Right atrium auricular region (tissue), 2 donors: ENCODE data around the gene PTK6. TPM values are rescaled to one million over a fixed set of nuclear protein-coding genes. Genes with fewer than 3 reads are reported as not detected.

Experiments used
- DNase-seq: peaks from one replicate; pipeline ENCODE4 v3.0.0-alpha.2; 2019; ENCODE audit warnings: low spot score
- H3K27ac ChIP-seq, 2 donors: fragments of 200-600 bp; sonication (generic); 1 replicate in 1 of 2; 2 replicates in 1 of 2; pipeline ENCODE4 v1.5.1; 2016 to 2019
- H3K27me3 ChIP-seq, 2 donors: fragments of 200-600 bp; sonication (generic); one replicate each; pipeline versions ENCODE4 v1.5.1 to v1.6.0; 2017 to 2019
- H3K36me3 ChIP-seq: fragments of 200-600 bp; sonication (generic); one replicate; pipeline ENCODE4 v1.5.1; 2016
- H3K4me1 ChIP-seq, 2 donors: fragments of 200-600 bp; sonication (generic); one replicate each; pipeline versions ENCODE4 v1.5.1 to v1.6.0; 2017 to 2019
- H3K4me3 ChIP-seq, 2 donors: fragments of 200-600 bp; sonication (generic); 1 replicate in 1 of 2; 2 replicates in 1 of 2; pipeline ENCODE4 v1.5.1; 2017 to 2019; ENCODE audit warnings: mild to moderate bottlenecking in 1 of 2, moderate library complexity in 1 of 2
- H3K9me3 ChIP-seq, 2 donors: fragments of 200-600 bp; sonication (generic); one replicate each; pipeline ENCODE4 v1.5.1; 2019
- total RNA-seq, 2 donors: library from RNA; depleted of rRNA; stranded (reverse); fragments of >200 nt; gene quantifications; one replicate each; pipeline ENCODE4 v1.1.0, GENCODE V29; 2016
- TF ChIP-seq, protein P1 (sequence below), 2 donors: fragments of 200-600 bp; sonication (generic); IDR thresholded peaks; one replicate each; pipeline ENCODE4 v1.5.1; 2019; ENCODE audit warnings: antibody characterized with exemption in 2 of 2

The PTK6 gene
- not detected for total RNA-seq

DNA sequence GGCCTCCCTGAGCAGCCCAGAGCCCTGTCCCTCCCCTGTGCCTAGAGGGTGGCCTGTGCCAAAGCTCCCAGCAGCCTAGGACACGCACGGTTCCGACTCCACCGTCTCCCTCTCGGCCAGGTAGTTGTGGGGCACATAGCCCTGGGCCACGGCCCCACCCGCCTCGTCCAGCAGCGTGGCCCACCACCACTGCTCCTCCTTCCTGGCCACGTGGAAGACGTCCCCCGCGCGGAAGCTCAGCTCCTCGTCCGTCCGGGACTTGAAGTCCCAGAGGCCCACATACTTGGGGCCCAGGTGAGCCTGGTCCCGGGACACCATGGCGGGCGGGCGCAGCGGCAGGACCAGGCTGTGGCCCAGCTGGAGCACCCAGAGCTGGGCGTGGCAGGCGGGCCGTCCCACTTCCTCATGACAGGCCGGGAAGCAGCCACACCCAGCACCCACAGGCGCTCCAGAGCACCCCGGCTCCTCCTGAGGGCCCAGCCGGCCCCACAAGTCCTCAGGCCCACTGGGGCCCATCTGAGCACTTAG, at the start of gene PTK6:
PTK6 (minus strand) TSS at position 380 of the 528 bp plus-strand sequence; CDS start at position 318, 62 bp downstream.
- Histone ChIP-seq H3K36me3 (no peaks in the 10 kb centered on the region), H3K4me3 (peak within 1 kb of the TSS in 1 of 2 donors; percentile 43), H3K4me1 (peaks cover 0 to 16% of the 10 kb centered on the region in 2 donors), H3K9me3 (no peaks in the 10 kb centered on the region), H3K27me3 (no peaks in the 10 kb centered on the region), H3K27ac (no peak within 1 kb of the TSS)
- TF ChIP-seq, protein P1, sequence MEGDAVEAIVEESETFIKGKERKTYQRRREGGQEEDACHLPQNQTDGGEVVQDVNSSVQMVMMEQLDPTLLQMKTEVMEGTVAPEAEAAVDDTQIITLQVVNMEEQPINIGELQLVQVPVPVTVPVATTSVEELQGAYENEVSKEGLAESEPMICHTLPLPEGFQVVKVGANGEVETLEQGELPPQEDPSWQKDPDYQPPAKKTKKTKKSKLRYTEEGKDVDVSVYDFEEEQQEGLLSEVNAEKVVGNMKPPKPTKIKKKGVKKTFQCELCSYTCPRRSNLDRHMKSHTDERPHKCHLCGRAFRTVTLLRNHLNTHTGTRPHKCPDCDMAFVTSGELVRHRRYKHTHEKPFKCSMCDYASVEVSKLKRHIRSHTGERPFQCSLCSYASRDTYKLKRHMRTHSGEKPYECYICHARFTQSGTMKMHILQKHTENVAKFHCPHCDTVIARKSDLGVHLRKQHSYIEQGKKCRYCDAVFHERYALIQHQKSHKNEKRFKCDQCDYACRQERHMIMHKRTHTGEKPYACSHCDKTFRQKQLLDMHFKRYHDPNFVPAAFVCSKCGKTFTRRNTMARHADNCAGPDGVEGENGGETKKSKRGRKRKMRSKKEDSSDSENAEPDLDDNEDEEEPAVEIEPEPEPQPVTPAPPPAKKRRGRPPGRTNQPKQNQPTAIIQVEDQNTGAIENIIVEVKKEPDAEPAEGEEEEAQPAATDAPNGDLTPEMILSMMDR (IDR thresholded peaks at IDR 0.05) = no peak
- DNase-seq = no peak

- no peak for DNase-seq
- H3K27me3 ChIP-seq = no peaks in the 10 kb centered on the region
- H3K36me3 ChIP-seq = peaks cover 30% of the 10 kb centered on the region
- H3K4me1 ChIP-seq = no peaks in the 10 kb centered on the region
- no peak overlapping the region for H3K4me3 ChIP-seq
- TF ChIP-seq, protein P1 (IDR thresholded peaks at IDR 0.05) = no peak
- no peak overlapping the region for H3K27ac ChIP-seq
- H3K9me3 ChIP-seq = no peaks in the 10 kb centered on the region
These were observed 49.6 kb upstream of the PTK6 start for GRCh38 chr20:63586797-63587196.

DNA sequence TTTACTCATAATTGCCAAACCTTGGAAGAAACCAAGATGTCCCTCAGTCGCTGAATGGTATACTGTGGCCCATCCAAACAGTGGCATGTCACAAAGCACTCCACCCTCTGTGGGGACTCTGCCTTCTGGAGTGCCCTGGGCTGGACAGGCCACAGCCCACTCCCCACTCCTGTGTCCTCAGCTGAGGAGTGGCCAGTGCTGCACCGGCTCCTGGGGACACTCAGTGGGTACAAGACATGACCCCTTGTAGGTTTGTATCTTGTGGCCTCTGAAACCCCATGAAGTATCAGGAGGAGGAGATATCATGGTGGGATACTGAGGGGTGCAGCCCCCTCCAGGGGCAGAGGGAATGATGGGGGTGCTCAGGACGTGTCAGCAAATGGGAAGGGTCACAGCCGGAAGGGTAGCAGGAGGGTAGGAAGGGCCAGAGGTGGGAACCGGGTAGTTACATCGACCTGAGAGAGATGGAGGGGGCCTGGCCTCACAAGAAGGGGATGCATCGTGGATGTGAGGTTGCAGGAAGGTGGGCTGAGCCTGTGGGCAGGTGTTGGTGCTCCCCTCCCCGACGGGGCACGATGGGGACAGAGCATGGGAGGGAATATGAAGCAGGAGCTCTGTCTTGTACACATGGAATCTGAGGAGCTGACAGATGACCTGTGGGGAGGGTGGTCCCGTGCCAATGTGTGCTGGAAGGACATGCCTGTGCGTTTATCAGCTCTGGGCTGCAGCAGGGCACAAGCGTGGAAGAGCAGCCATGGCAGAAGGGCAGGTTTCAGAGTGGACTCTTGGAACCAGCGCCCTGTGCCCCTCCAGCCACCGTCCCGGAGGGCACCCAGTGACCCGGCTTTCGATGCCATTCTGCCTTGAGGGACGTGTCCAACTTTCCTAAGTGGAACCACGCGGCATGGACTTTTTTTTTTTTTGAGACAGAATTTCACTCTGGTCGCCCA, 48.7 kb upstream of the PTK6 start:
- DNase-seq = no peak
- TF ChIP-seq, protein P1 (IDR thresholded peaks at IDR 0.05) = no peak
- H3K4me3 ChIP-seq = no peak overlapping the region

GRCh38 chr20:63582382-63583063, 45.3 kb upstream of the PTK6 start:
- Histone ChIP-seq H3K4me1 (no peaks in the 10 kb centered on the region), H3K27me3 (no peaks in the 10 kb centered on the region), H3K36me3 (no peaks in the 10 kb centered on the region), H3K27ac (no peak overlapping the region), H3K9me3 (no peaks in the 10 kb centered on the region), H3K4me3 (no peak overlapping the region)
- TF ChIP-seq, protein P1 (IDR thresholded peaks at IDR 0.05) = no peak
- DNase-seq = no peak

More for the DNA sequence above, 48.7 kb upstream of the PTK6 start:
- Histone ChIP-seq H3K9me3 (no peaks in the 10 kb centered on the region), H3K36me3 (peaks cover 20% of the 10 kb centered on the region), H3K27me3 (no peaks in the 10 kb centered on the region), H3K27ac (no peak overlapping the region), H3K4me1 (no peaks in the 10 kb centered on the region)

DNA sequence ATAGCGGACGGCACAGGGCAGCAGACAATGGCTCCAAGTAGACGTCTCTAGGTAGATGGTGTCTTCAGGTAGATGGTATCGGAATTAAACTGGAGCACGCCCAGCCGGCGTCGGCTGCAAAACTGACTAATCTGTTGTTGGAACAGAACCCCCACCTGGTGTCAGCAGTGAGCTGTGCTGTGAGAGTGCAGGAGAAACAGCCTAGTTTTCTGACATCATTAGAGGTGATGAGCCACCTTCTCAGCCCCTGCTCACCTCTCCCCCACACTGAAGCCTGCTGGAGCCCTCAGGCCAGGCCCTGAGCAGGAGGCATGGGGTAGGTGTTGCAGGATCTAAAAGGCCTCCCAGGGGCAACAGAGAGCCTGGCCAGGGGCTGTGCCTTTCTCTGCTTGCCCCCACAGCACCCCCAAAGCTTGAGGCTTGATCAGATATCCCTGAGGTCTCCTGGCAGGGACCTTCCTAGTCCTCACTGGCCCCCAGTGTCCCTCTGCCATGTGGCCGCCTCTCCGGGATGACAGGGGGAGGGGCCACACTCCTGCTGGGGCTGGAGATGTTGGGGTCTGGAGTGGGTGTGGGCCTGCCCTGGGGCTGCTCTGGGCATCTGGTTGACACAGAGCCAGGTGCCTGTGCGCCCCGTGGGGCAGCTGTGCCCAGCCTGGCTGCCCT, 43.8 kb upstream of the PTK6 start:
- Histone ChIP-seq H3K27ac (no peak overlapping the region), H3K36me3 (no peaks in the 10 kb centered on the region), H3K27me3 (no peaks in the 10 kb centered on the region), H3K4me1 (no peaks in the 10 kb centered on the region), H3K9me3 (no peaks in the 10 kb centered on the region), H3K4me3 (no peak overlapping the region)
- TF ChIP-seq, protein P1 (IDR thresholded peaks at IDR 0.05) = peak in 1 of 2 donors; percentile 35
- no peak for DNase-seq
